HFF-Myc (cell line): ENCODE data around the gene LILRB3.
"Not testable (repeated sequence)": the region's sequence is repeated elsewhere in the genome, so short reads cannot be mapped to it uniquely, and the experiment has no call there.

Experiments used
- DNase-seq: peaks from one replicate; pipeline ENCODE4 v3.0.0-alpha.2; 2011; ENCODE audit warnings: low read depth; ENCODE audit errors: extremely low read depth
- H3K4me3 ChIP-seq: replicated peaks from 2 replicates; pipeline ENCODE4 v1.5.1; 2011; ENCODE audit warnings: low read depth, mild to moderate bottlenecking, control low read depth, low read length
- TF ChIP-seq, protein P1 (sequence below): IDR thresholded peaks from 2 replicates; pipeline ENCODE4 v1.5.1; 2012; ENCODE audit warnings: mild to moderate bottlenecking, low read depth, low read length, control low read depth; ENCODE audit errors: missing control alignments

Gene LILRB3

DNA sequence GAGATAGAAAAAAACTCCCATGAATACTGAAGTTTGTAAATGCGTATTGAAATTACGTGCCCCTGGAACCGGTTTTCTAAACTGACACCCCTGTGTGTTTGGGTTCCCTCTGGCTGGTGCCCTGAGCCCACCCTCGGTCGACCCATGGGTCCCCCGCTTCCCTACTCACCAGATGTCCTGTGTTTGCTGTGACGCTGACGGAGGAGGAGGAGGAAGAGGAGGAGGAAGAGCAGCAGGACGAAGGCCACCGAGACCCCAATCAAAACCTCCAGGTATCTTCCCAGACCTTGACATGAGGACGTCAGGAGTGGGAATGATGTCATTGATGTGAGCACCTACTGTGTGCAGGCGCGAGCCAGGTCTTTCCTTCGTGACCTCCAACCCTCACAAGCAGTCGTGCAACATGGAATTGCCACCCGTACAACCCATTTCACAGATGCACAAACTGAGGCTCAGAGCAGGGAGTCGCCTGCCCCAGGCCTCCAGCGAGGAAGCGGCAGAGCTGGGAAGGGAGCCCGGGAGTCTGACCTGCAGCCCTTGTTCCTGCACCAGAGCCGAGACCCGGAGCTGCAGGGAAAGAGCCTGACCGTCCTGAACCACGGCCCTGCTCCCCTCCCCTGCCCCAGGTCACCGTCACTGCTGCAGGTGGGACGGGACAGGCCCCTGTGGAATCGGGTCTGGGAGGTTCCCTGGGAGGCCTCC lies 3.7 kb downstream of the LILRB3 start:
- TF ChIP-seq, protein P1, sequence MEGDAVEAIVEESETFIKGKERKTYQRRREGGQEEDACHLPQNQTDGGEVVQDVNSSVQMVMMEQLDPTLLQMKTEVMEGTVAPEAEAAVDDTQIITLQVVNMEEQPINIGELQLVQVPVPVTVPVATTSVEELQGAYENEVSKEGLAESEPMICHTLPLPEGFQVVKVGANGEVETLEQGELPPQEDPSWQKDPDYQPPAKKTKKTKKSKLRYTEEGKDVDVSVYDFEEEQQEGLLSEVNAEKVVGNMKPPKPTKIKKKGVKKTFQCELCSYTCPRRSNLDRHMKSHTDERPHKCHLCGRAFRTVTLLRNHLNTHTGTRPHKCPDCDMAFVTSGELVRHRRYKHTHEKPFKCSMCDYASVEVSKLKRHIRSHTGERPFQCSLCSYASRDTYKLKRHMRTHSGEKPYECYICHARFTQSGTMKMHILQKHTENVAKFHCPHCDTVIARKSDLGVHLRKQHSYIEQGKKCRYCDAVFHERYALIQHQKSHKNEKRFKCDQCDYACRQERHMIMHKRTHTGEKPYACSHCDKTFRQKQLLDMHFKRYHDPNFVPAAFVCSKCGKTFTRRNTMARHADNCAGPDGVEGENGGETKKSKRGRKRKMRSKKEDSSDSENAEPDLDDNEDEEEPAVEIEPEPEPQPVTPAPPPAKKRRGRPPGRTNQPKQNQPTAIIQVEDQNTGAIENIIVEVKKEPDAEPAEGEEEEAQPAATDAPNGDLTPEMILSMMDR, result no peak
- no peak for DNase-seq
- H3K4me3 ChIP-seq, result no peak overlapping the region

DNA sequence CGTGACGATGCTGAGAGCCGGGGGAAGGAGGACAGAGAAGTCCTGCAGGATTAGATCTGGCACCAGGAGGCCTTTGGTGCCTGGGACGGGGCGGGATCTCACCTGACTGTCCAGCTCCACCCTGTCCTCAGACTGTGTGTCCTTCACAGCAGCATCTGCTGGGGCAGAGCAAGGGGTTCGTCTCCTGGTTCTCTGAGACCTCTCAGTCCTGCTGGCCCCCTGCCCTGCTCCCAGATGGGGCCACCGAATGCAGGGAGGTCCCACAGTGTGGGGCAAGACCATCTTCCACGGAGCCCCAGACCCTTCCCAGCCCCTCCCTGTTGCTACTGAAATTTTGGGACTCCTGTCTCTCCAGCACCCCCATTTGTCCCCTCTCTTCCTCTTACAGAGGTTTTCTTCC lies 4.5 kb downstream of the LILRB3 start:
- TF ChIP-seq, protein P1, result no peak
- no peak overlapping the region for H3K4me3 ChIP-seq

DNA sequence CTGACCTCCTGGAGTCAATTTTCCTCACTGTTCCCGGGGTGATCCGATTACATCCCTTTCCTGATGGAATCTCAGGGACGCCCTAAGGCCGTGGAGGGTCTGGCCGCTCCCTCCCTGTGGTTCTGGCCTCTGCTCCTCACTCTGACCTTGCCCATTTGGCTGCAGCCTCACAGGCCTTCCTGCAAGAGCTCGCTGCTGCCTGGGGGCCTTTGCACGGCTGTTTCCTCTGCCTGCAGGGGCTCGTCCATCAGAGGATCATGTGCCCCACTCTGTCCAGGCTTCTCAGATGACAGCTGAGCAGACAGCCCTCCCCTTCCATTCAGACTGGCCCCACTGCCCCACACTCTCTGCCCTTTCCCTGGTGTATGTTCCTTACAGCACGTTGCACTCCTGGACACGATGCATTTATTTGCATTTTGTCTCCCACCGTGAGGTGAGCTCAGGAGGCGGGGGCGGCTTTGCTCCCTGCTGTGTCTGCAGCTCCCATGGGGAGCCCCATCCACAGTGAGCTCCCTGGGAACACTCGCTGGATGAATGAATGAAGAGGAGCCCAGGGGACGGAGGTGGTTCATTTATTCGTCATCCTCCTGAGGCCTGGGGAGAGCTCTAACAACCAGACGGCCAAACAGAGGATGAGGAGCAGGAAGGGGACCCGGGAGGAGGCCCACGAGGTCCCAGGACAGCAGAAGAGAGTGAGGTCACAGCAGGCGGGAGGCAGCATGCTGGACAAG lies 5.1 kb downstream of the LILRB3 start:
- not testable (repeated sequence) for H3K4me3 ChIP-seq, DNase-seq

More for the DNA sequence above, 4.5 kb downstream of the LILRB3 start:
- DNase-seq, result no peak

DNA sequence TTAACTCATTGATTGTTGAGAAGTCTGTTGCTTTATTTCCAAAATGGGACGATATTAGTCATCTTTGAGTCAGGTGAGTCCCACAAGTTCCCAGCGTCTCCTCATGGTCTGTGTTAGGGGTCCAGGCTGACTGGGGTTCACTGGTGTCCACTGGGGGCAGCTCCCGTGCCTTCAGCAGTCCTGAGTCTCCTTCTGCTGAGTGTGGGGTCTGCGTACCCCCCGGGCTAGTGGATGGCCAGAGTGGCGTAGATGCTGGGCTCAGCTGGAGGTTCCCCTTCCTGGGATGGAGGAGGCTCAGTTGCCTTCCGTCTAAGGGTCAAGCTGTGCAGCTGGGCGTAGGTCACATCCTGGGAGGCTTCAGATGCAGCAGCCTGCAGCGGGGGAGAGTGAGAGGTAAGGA lies 5.9 kb downstream of the LILRB3 start:
- no peak for DNase-seq
- TF ChIP-seq, protein P1, result no peak
- no peak overlapping the region for H3K4me3 ChIP-seq

DNA sequence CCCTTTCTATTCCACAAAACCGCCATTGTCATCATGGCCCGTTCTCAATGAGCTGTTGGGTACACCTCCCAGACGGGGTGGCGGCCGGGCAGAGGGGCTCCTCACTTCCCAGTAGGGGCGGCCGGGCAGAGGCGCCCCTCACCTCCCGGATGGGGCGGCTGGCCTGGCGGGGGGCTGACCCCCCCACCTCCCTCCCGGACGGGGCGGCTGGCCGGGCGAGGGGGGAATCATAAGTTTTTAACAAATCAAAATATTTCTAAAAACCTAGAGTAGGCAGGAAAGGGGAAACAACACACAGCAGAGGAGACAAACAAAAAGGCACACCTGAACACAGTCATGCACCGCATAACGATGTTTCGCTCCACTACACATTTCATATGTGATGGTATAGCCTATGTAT lies 8.1 kb downstream of the LILRB3 start:
- DNase-seq, H3K4me3 ChIP-seq: not testable (repeated sequence)

DNA sequence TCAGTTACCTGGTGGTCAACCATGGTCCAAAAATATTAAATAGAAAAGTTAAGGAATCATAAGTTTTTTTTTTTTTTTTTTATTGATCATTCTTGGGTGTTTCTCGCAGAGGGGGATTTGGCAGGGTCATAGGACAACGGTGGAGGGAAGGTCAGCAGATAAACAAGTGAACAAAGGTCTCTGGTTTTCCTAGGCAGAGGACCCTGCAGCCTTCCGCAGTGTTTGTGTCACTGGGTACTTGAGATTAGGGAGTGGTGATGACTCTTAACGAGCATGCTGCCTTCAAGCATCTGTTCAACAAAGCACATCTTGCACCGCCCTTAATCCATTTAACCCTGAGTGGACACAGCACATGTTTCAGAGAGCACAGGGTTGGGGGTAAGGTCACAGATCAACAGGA lies 8.6 kb downstream of the LILRB3 start:
- H3K4me3 ChIP-seq, DNase-seq: not testable (repeated sequence)

DNA sequence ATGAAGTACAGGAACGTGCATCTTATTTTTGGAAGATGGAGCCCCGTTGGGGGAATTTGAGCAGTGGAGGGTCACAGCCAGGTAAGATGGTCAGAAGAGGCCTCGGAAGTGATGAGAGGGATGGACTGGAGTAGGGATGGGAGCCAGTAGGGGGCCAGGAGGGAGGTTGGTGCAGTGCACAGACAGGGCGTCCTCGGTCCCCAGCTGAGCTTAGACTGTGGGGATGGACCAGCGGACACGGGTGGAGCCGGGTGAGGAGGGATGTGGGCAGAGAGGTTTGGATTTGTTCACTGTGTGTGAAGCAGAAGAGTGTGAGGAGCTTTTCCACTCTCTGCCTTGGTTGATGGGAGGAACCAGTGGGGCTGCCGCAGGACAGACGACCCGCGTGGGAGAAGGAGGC lies 11.6 kb downstream of the LILRB3 start:
- no peak for DNase-seq
- TF ChIP-seq, protein P1, result no peak
- no peak overlapping the region for H3K4me3 ChIP-seq

DNA sequence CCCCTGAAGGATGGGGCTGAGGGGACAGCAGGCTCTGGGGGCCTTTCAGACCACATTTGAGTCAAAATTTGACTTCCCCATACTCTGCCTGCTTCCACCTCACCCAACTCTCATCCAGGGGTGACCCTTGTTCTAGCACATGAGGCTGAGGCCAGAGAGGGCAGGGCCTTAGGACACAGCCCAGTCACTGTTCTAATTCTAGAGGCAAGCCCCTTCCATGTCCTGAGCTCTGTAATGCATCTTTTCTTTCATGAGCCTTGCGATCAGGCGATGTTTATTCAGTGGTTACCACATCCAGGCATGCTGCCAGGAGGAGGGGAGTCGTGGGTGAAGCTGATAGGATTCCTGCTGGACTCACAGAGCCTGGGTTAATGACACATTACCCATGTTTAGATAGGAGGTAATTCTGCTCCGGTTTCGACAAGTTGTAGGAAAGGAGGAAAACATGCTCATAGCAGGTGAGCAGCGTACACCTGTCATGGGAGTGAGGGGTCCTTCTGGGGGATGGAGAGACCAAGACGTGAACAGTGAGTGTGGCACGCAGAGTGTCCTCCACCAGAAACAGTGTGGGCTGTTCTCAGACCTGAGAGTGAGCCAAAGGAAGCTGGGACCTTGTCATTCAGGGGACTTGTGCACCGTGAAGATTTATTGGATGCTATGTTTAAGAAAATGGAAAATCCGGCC lies 12.9 kb downstream of the LILRB3 start:
- TF ChIP-seq, protein P1, result no peak
- H3K4me3 ChIP-seq, result no peak overlapping the region
- DNase-seq, result peak; percentile 95
